ENCODE data around the gene IQSEC1.

DNA sequence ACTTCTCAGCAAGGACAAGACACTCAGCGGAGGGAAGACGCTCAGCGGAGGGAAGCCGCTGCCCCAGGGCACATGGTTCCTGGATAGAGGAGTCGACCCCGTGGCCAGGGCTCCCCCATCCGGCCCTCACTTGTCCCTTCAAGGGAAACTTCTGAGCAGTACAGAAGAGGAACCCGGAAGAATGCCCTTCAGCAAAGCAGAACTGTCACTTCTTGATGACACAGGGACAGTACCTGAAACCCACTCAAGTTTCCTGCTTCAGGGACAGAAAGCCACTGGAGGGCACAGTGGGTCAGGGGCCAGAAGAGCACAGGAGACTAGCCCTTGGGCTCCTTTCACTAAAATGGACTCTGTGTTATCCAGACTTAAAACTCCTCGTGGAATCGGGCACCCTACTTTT lies 134.1 kb downstream of the IQSEC1 start:
- TF ChIP-seq, protein P1, sequence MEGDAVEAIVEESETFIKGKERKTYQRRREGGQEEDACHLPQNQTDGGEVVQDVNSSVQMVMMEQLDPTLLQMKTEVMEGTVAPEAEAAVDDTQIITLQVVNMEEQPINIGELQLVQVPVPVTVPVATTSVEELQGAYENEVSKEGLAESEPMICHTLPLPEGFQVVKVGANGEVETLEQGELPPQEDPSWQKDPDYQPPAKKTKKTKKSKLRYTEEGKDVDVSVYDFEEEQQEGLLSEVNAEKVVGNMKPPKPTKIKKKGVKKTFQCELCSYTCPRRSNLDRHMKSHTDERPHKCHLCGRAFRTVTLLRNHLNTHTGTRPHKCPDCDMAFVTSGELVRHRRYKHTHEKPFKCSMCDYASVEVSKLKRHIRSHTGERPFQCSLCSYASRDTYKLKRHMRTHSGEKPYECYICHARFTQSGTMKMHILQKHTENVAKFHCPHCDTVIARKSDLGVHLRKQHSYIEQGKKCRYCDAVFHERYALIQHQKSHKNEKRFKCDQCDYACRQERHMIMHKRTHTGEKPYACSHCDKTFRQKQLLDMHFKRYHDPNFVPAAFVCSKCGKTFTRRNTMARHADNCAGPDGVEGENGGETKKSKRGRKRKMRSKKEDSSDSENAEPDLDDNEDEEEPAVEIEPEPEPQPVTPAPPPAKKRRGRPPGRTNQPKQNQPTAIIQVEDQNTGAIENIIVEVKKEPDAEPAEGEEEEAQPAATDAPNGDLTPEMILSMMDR (IDR thresholded peaks at IDR 0.05) = no peak
- no peak for TF ChIP-seq POLR2A (IDR thresholded peaks at IDR 0.05)

All from Peyer's patch (tissue), 4 donors.